Measurements from ENCODE around the gene ADAMTSL4.
"Not testable (repeated sequence)": the region's sequence is repeated elsewhere in the genome, so short reads cannot be mapped to it uniquely, and the experiment has no call there.

The ADAMTSL4 gene

GRCh38 chr1:150596095-150596892 lies 47.1 kb downstream of the ADAMTSL4 start:
- DNase-seq (ENCODE audit: low read depth): no peak

- no peak for DNase-seq (ENCODE audit: low read depth)
These were observed 47.8 kb downstream of the ADAMTSL4 start for GRCh38 chr1:150596976-150597375.

- not testable (repeated sequence) for DNase-seq (ENCODE audit: low read depth)
These were observed 49.1 kb downstream of the ADAMTSL4 start for GRCh38 chr1:150598346-150598745.

GRCh38 chr1:150601540-150601939 lies 52.3 kb downstream of the ADAMTSL4 start:
- no peak for DNase-seq (ENCODE audit: low read depth)

GRCh38 chr1:150602372-150602771 lies 53.2 kb downstream of the ADAMTSL4 start:
- not testable (repeated sequence) for DNase-seq (ENCODE audit: low read depth)

GRCh38 chr1:150603711-150604110 lies 54.5 kb downstream of the ADAMTSL4 start:
- no peak for DNase-seq (ENCODE audit: low read depth)

- no peak for DNase-seq (ENCODE audit: low read depth)
These were observed 55.0 kb downstream of the ADAMTSL4 start for GRCh38 chr1:150604226-150604588.

GRCh38 chr1:150605451-150605731 lies 56.2 kb downstream of the ADAMTSL4 start:
- not testable (repeated sequence) for DNase-seq (ENCODE audit: low read depth)

- DNase-seq (ENCODE audit: low read depth): no peak
These were observed 57.4 kb downstream of the ADAMTSL4 start for GRCh38 chr1:150606463-150607142.

GRCh38 chr1:150609732-150610131 lies 60.5 kb downstream of the ADAMTSL4 start:
- no peak for DNase-seq (ENCODE audit: low read depth)

Measured in T follicular helper cell (primary cell).